H9 (cell line): Measurements from ENCODE around the gene DCLRE1A. TPM values are rescaled to one million over a fixed set of nuclear protein-coding genes. Genes with fewer than 3 reads are reported as not detected.

ENCODE experiments used
- DNase-seq: peaks from one replicate; pipeline ENCODE4 v3.0.0-alpha.2; 2017
- H2AFZ ChIP-seq: one replicate; pipeline ENCODE4 v1.6.1; 2013; ENCODE audit warnings: mild to moderate bottlenecking, low read length, control low read depth, moderate library complexity
- H2AK5ac ChIP-seq: 2 replicates; pipeline ENCODE4 v1.6.1; 2013; ENCODE audit warnings: low read length, control low read depth, mixed read lengths; ENCODE audit not compliant: insufficient read length
- H2BK120ac ChIP-seq: one replicate; pipeline ENCODE4 v1.6.1; 2013; ENCODE audit warnings: low read depth, mild to moderate bottlenecking, low read length, control low read depth, inconsistent platforms; ENCODE audit not compliant: poor library complexity, severe bottlenecking
- H2BK12ac ChIP-seq: 2 replicates; pipeline ENCODE4 v1.6.1; 2013; ENCODE audit warnings: low read length, control low read depth, mixed read lengths, low read depth; ENCODE audit not compliant: insufficient read length
- H2BK15ac ChIP-seq: 2 replicates; pipeline ENCODE4 v1.6.1; 2013; ENCODE audit warnings: low read depth, low read length, control low read depth
- H2BK20ac ChIP-seq: one replicate; pipeline ENCODE4 v1.6.1; 2013; ENCODE audit warnings: low read depth, mild to moderate bottlenecking, low read length, control low read depth, inconsistent platforms; ENCODE audit not compliant: poor library complexity, severe bottlenecking
- H2BK5ac ChIP-seq: 2 replicates; pipeline ENCODE4 v1.6.1; 2013; ENCODE audit warnings: low read length, control low read depth, mixed read lengths; ENCODE audit not compliant: insufficient read length
- H3K14ac ChIP-seq: 2 replicates; pipeline ENCODE4 v1.6.1; 2013; ENCODE audit warnings: low read length, control low read depth; ENCODE audit not compliant: insufficient read depth
- H3K18ac ChIP-seq: 2 replicates; pipeline ENCODE4 v1.6.1; 2013; ENCODE audit warnings: low read depth, mild to moderate bottlenecking, mixed read lengths, low read length, control low read depth; ENCODE audit not compliant: insufficient read length
- H3K23ac ChIP-seq: 2 replicates; pipeline ENCODE4 v1.6.1; 2013; ENCODE audit warnings: low read length, control low read depth, mixed read lengths, low read depth; ENCODE audit not compliant: insufficient read length
- H3K23me2 ChIP-seq: 2 replicates; pipeline ENCODE4 v1.6.1; 2013; ENCODE audit warnings: low read depth, mild to moderate bottlenecking, mixed read lengths, low read length, control low read depth; ENCODE audit not compliant: insufficient read length, poor library complexity, severe bottlenecking
- H3K27ac ChIP-seq: 2 replicates; pipeline ENCODE4 v1.5.1; 2013; ENCODE audit warnings: low read length, control low read depth, mixed read lengths, low read depth; ENCODE audit not compliant: insufficient read length
- H3K27me3 ChIP-seq: 2 replicates; pipeline ENCODE4 v1.6.1; 2013; ENCODE audit warnings: low read length, control low read depth, inconsistent platforms; ENCODE audit not compliant: insufficient read depth
- H3K4ac ChIP-seq: 2 replicates; pipeline ENCODE4 v1.6.1; 2013; ENCODE audit warnings: low read depth, mild to moderate bottlenecking, control low read depth, inconsistent platforms, low read length, moderate library complexity
- H3K4me1 ChIP-seq: 2 replicates; pipeline ENCODE4 v1.6.1; 2013; ENCODE audit warnings: low read length, control low read depth, inconsistent platforms; ENCODE audit not compliant: insufficient read depth
- H3K4me2 ChIP-seq: 2 replicates; pipeline ENCODE4 v1.6.1; 2013; ENCODE audit warnings: low read length, control low read depth, mixed read lengths; ENCODE audit not compliant: insufficient read length, insufficient read depth
- H3K56ac ChIP-seq: 2 replicates; pipeline ENCODE4 v1.6.1; 2013; ENCODE audit warnings: low read depth, mild to moderate bottlenecking, mixed read lengths, low read length, control low read depth; ENCODE audit not compliant: insufficient read length
- H3K79me1 ChIP-seq: 2 replicates; pipeline ENCODE4 v1.6.1; 2013; ENCODE audit warnings: low read depth, mild to moderate bottlenecking, moderate library complexity, low read length, control low read depth, inconsistent platforms; ENCODE audit not compliant: insufficient read depth, poor library complexity, severe bottlenecking
- H3K79me2 ChIP-seq: 2 replicates; pipeline ENCODE4 v1.6.1; 2013; ENCODE audit warnings: low read length, control low read depth, inconsistent platforms; ENCODE audit not compliant: insufficient read depth
- H3K9ac ChIP-seq: 2 replicates; pipeline ENCODE4 v1.6.1; 2013; ENCODE audit warnings: low read length, control low read depth, mixed read lengths; ENCODE audit not compliant: insufficient read length; ENCODE audit errors: extremely low read depth
- H3K9me3 ChIP-seq: one replicate; pipeline ENCODE4 v1.6.1; 2013; ENCODE audit warnings: low read depth, low read length, inconsistent platforms; ENCODE audit not compliant: control insufficient read depth
- H3T11ph ChIP-seq: one replicate; pipeline ENCODE4 v1.6.1; 2013; ENCODE audit warnings: mild to moderate bottlenecking, low read length, control low read depth, inconsistent platforms
- H4K20me1 ChIP-seq: one replicate; pipeline ENCODE4 v1.6.1; 2013; ENCODE audit not compliant: control insufficient read depth, insufficient read length, insufficient read depth
- H4K5ac ChIP-seq: 2 replicates; pipeline ENCODE4 v1.6.1; 2013; ENCODE audit warnings: low read depth, mild to moderate bottlenecking, mixed read lengths, low read length, control low read depth; ENCODE audit not compliant: insufficient read length
- H4K8ac ChIP-seq: replicated peaks from 2 replicates; pipeline ENCODE4 v1.6.1; 2013; ENCODE audit warnings: low read length, control low read depth, mixed read lengths, low read depth; ENCODE audit not compliant: insufficient read length
- H4K91ac ChIP-seq: 2 replicates; pipeline ENCODE4 v1.6.1; 2013; ENCODE audit warnings: low read depth, mild to moderate bottlenecking, moderate library complexity, mixed read lengths, low read length, control low read depth; ENCODE audit not compliant: insufficient read length
- H3K27ac Mint-ChIP-seq, 3 experiments: 2 replicates in 2 of 3; 3 replicates in 1 of 3; pipeline ENCODE4 v1.8.0; 2020 to 2021; ENCODE audit warnings: mixed read lengths in 3 of 3, mild to moderate bottlenecking in 1 of 3, moderate library complexity in 1 of 3
- H3K27me3 Mint-ChIP-seq: 2 replicates; pipeline ENCODE4 v1.8.0; 2021; ENCODE audit warnings: low read depth, mild to moderate bottlenecking, moderate library complexity, mixed read lengths
- H3K36me3 Mint-ChIP-seq, 3 experiments: 2 replicates in 2 of 3; 3 replicates in 1 of 3; pipeline ENCODE4 v1.8.0; 2020 to 2021; ENCODE audit warnings: low read depth in 3 of 3, mixed read lengths in 3 of 3; ENCODE audit not compliant: insufficient read depth in 1 of 3
- H3K4me1 Mint-ChIP-seq, 2 experiments: 2 replicates each; pipeline ENCODE4 v1.8.0; 2020; ENCODE audit warnings: mixed read lengths in 2 of 2
- H3K4me3 Mint-ChIP-seq, 2 experiments: 2 replicates in 1 of 2; 3 replicates in 1 of 2; pipeline ENCODE4 v1.8.0; 2020 to 2021; ENCODE audit warnings: mild to moderate bottlenecking in 2 of 2, mixed read lengths in 2 of 2, moderate library complexity in 1 of 2
- H3K9me3 Mint-ChIP-seq, 2 experiments: 2 replicates in 1 of 2; 3 replicates in 1 of 2; pipeline ENCODE4 v1.8.0; 2020; ENCODE audit warnings: mild to moderate bottlenecking in 2 of 2, mixed read lengths in 2 of 2, moderate library complexity in 1 of 2
- WGBS: extraction: QIAGEN DNeasy Blood & Tissue Kit; methylation state at CpG from one replicate; pipeline ENCODE4 v1.1.7; 2013; ENCODE audit warnings: missing lambda C conversion rate, low lambda C conversion rate, mixed read lengths; ENCODE audit not compliant: insufficient read length; ENCODE audit errors: extremely low coverage; 5-methylcytosine and 5-hydroxymethylcytosine counted together
- total RNA-seq: library from RNA; stranded (reverse); gene quantifications from 2 replicates; pipeline ENCODE4 v1.2.1, GENCODE V29; 2021
- TF ChIP-seq, protein P1 (sequence below): fragments of 200-600 bp; sonication (generic); conservative IDR thresholded peaks from 3 replicates; pipeline ENCODE4 v1.8.0; 2021; ENCODE audit warnings: antibody characterized with exemption, mild to moderate bottlenecking

Gene DCLRE1A
- total RNA-seq, 1 experiment from 2014 or later = 9.9 TPM

DNA sequence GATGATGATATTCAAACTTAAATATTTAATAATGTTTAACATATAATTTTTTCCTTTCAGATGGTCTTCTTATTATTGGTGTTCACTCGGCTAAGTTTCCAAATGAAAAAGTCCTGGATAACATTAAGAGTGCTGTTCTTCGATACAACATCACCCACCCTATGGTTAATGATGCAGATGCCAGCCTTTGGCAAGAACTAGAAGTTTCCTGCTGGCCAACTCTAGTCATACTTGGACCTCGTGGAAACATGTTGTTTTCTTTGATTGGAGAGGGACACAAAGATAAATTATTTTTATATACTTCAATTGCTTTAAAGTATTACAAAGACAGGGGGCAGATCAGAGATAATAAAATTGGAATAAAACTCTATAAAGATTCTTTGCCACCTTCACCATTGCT, 22.6 kb upstream of the DCLRE1A start:
- H4K5ac ChIP-seq = no peak overlapping the region
- H3K27ac ChIP-seq = no peak overlapping the region
- no peaks in the 10 kb centered on the region for H3K79me2 ChIP-seq
- peaks cover 8% of the 10 kb centered on the region for H3K79me1 ChIP-seq
- H4K91ac ChIP-seq = no peak overlapping the region
- H3K4me1 ChIP-seq = no peaks in the 10 kb centered on the region
- H3K9ac ChIP-seq = no peak overlapping the region
- no peak overlapping the region for H2BK15ac ChIP-seq
- no peak overlapping the region for H2BK120ac ChIP-seq
- H3K27me3 ChIP-seq = no peaks in the 10 kb centered on the region
- H2BK12ac ChIP-seq = no peak overlapping the region
- H2AFZ ChIP-seq = no peak overlapping the region
- H2AK5ac ChIP-seq = no peak overlapping the region
- Mint-ChIP-seq H3K36me3 (peaks cover 11 to 31% (median 27%) of the 10 kb centered on the region in 3 experiments), H3K9me3 (peaks cover 8 to 9% of the 10 kb centered on the region in 2 experiments), H3K4me1 (no peaks in the 10 kb centered on the region), H3K27me3 (no peaks in the 10 kb centered on the region), H3K4me3 (no peak overlapping the region), H3K27ac (no peak overlapping the region)
- no CpG with 5 or more reads among the region's 3 CpGs for WGBS
- H3K4me2 ChIP-seq = no peak overlapping the region
- no peaks in the 10 kb centered on the region for H3K9me3 ChIP-seq
- no peaks in the 10 kb centered on the region for H4K20me1 ChIP-seq
- TF ChIP-seq, protein P1, sequence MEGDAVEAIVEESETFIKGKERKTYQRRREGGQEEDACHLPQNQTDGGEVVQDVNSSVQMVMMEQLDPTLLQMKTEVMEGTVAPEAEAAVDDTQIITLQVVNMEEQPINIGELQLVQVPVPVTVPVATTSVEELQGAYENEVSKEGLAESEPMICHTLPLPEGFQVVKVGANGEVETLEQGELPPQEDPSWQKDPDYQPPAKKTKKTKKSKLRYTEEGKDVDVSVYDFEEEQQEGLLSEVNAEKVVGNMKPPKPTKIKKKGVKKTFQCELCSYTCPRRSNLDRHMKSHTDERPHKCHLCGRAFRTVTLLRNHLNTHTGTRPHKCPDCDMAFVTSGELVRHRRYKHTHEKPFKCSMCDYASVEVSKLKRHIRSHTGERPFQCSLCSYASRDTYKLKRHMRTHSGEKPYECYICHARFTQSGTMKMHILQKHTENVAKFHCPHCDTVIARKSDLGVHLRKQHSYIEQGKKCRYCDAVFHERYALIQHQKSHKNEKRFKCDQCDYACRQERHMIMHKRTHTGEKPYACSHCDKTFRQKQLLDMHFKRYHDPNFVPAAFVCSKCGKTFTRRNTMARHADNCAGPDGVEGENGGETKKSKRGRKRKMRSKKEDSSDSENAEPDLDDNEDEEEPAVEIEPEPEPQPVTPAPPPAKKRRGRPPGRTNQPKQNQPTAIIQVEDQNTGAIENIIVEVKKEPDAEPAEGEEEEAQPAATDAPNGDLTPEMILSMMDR = no peak
- H3K56ac ChIP-seq = no peak overlapping the region
- no peak overlapping the region for H4K8ac ChIP-seq
- H3K14ac ChIP-seq = no peak overlapping the region
- H3K23ac ChIP-seq = no peak overlapping the region
- no peak overlapping the region for H3K4ac ChIP-seq
- H3K18ac ChIP-seq = no peak overlapping the region
- DNase-seq = no peak
- no peaks in the 10 kb centered on the region for H3K23me2 ChIP-seq
- no peak overlapping the region for H2BK20ac ChIP-seq
- H3T11ph ChIP-seq = no peak overlapping the region
- no peak overlapping the region for H2BK5ac ChIP-seq
